Panc1 (cell line): Measurements from ENCODE around the gene HMCN2.

ENCODE experiments used
- CTCF ChIP-seq: fragments of 450-650 bp; IDR thresholded peaks from 2 replicates; pipeline ENCODE4 v1.5.1; 2017; ENCODE audit warnings: mild to moderate bottlenecking
- POLR2AphosphoS5 ChIP-seq: IDR thresholded peaks from 2 replicates; pipeline ENCODE4 v1.6.1; 2012; ENCODE audit warnings: mild to moderate bottlenecking, low read depth, low read length, moderate library complexity
- REST ChIP-seq, 2 experiments: IDR thresholded peaks; 2 replicates each; pipeline ENCODE4 v1.6.1; 2011 to 2012; ENCODE audit warnings: low read depth in 2 of 2, control low read depth in 1 of 2, low read length in 1 of 2, mild to moderate bottlenecking in 1 of 2, moderate library complexity in 1 of 2; ENCODE audit not compliant: insufficient read depth in 1 of 2

- TF ChIP-seq POLR2AphosphoS5: no peak
- no peak for TF ChIP-seq CTCF
- TF ChIP-seq REST (IDR thresholded peaks at IDR 0.05; ENCODE audit: insufficient read depth in 1 of 2, low read depth in 2 of 2, low read length in 1 of 2): no peak
Observed at GRCh38 chr9:130243882-130244170, 21.7 kb upstream of the HMCN2 start.
